GM19240 (cell line): ENCODE results near the gene SORCS2.

ENCODE experiments used
- DNase-seq: peaks from one replicate; pipeline ENCODE4 v3.0.0; 2011; ENCODE audit warnings: low spot score; ENCODE audit not compliant: insufficient read length

SORCS2 gene

GRCh38 chr4:7500404-7500803 is 308.1 kb downstream of the SORCS2 start:
- DNase-seq: no peak

- DNase-seq: no peak
These were observed 309.0 kb downstream of the SORCS2 start for GRCh38 chr4:7501314-7501713.

- no peak for DNase-seq
These were observed 309.5 kb downstream of the SORCS2 start for GRCh38 chr4:7501873-7502272.

GRCh38 chr4:7503559-7504249 is 311.4 kb downstream of the SORCS2 start:
- no peak for DNase-seq

- DNase-seq: no peak
These were observed 313.0 kb downstream of the SORCS2 start for GRCh38 chr4:7505116-7505900.

GRCh38 chr4:7506119-7506518 is 313.8 kb downstream of the SORCS2 start:
- no peak for DNase-seq

- no peak for DNase-seq
These were observed 314.2 kb downstream of the SORCS2 start for GRCh38 chr4:7506572-7506971.

- no peak for DNase-seq
These were observed 315.0 kb downstream of the SORCS2 start for GRCh38 chr4:7507381-7507780.

- DNase-seq: no peak
These were observed 317.7 kb downstream of the SORCS2 start for GRCh38 chr4:7510066-7510465.

GRCh38 chr4:7510538-7510937 is 318.2 kb downstream of the SORCS2 start:
- DNase-seq: no peak

GRCh38 chr4:7511525-7511924 is 319.2 kb downstream of the SORCS2 start:
- no peak for DNase-seq

GRCh38 chr4:7512428-7512827 is 320.1 kb downstream of the SORCS2 start:
- DNase-seq: no peak

GRCh38 chr4:7512946-7513345 is 320.6 kb downstream of the SORCS2 start:
- DNase-seq: no peak

GRCh38 chr4:7513671-7514070 is 321.3 kb downstream of the SORCS2 start:
- DNase-seq: no peak

GRCh38 chr4:7514281-7514680 is 321.9 kb downstream of the SORCS2 start:
- no peak for DNase-seq

GRCh38 chr4:7514789-7515188 is 322.5 kb downstream of the SORCS2 start:
- DNase-seq: no peak

GRCh38 chr4:7515390-7515902 is 323.1 kb downstream of the SORCS2 start:
- no peak for DNase-seq

GRCh38 chr4:7516096-7516772 is 323.9 kb downstream of the SORCS2 start:
- no peak for DNase-seq

GRCh38 chr4:7516773-7517144 is 324.4 kb downstream of the SORCS2 start:
- no peak for DNase-seq

- DNase-seq: no peak
These were observed 326.7 kb downstream of the SORCS2 start for GRCh38 chr4:7518871-7519637.

GRCh38 chr4:7519638-7520376 is 327.5 kb downstream of the SORCS2 start:
- no peak for DNase-seq
